OCI-LY7 (cell line): ENCODE data around the gene SPATA24.

ENCODE experiments used
- CTCF ChIP-seq: fragments of 200-600 bp; sonication (generic); conservative IDR thresholded peaks from 2 replicates; pipeline ENCODE4 v1.5.1; 2014; ENCODE audit warnings: mild to moderate bottlenecking, antibody characterized with exemption, low read length, moderate library complexity, mixed read lengths
- EZH2phosphoT487 ChIP-seq: fragments of 200-600 bp; sonication (generic); IDR thresholded peaks from 2 replicates; pipeline ENCODE4 v1.6.1; 2018; ENCODE audit warnings: low read depth, borderline replicate concordance, mild to moderate bottlenecking, mixed run types, antibody characterized with exemption, low read length, moderate library complexity, mixed read lengths

- TF ChIP-seq CTCF (no peak), EZH2phosphoT487 (no peak)
Measured at GRCh38 chr5:139360384-139360783, 43.5 kb downstream of the SPATA24 start.
